Testis (tissue), 2 donors: ENCODE measurements around the gene SLC35F4.

Experiments
- CTCF ChIP-seq, 3 experiments: fragments of 450-650 bp in 2 of 3; fragments of 200-600 bp in 1 of 3; sonication (generic) in 1 of 3; IDR thresholded peaks; one replicate each; pipeline ENCODE4 v1.5.1; 2016 to 2019; ENCODE audit warnings: antibody characterized with exemption in 3 of 3, mild to moderate bottlenecking in 2 of 3, moderate library complexity in 1 of 3
- POLR2A ChIP-seq: fragments of 450-650 bp; IDR thresholded peaks from one replicate; pipeline ENCODE4 v1.6.1; 2017; ENCODE audit warnings: antibody characterized with exemption, mild to moderate bottlenecking, moderate library complexity

DNA sequence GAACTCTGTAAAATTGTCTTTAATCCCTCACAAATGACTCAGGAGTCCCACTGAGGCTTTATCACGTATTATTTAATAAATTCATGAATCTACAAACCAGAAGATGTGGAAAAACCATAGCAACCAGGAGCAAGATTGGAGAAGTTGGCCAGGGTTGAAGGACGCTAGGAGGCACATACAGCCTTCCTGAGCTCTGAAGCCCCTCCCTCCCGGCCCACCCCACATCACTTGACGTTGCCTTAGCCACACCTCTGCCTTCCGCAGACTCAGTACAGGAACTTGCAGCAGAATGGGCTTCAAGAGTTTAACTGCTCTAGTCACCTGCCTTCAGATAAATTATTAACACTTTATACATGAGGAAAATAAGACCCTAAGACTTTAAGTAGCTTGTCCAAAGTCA lies 33.9 kb downstream of the SLC35F4 start:
- no peak for TF ChIP-seq POLR2A
- no peak for TF ChIP-seq CTCF (IDR thresholded peaks at IDR 0.05)
